Measurements from ENCODE around the gene OOSP4B. TPM values are rescaled to one million over a fixed set of nuclear protein-coding genes. Genes with fewer than 3 reads are reported as not detected.
A peak's percentile ranks its signal among the peaks of the same experiment; 100 is the strongest.
"Not testable (repeated sequence)": the region's sequence is repeated elsewhere in the genome, so short reads cannot be mapped to it uniquely, and the experiment has no call there.

Gene OOSP4B
- not detected for polyA plus RNA-seq

DNA sequence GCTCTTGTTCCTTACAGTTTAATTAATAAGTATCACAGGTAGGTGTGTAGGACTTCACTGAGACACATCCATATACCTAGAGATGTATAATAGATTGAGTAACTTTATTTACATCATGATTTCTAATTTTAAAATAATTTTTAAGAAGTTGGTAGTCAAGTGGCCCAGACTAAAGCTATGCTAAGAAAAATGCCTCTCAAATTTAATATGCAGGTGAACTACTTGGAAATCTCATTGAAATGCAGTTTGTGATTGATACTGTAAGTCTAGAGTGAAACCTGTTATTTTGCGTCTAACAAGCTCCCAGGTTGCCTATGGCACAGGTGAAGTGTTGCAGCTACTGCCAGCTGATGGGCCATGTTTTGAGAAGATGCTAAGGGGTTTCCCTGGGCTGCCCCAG is at the start of gene OOSP4B:
OOSP4B (plus strand) TSS at position 301 of the 400 bp plus-strand sequence.
- no peak within 1 kb of the TSS for H3K4me3 Mint-ChIP-seq
- H3K36me3 Mint-ChIP-seq, result no peaks in the 10 kb centered on the region
- H3K9me3 Mint-ChIP-seq, result no peaks in the 10 kb centered on the region
- H3K4me1 Mint-ChIP-seq, result no peaks in the 10 kb centered on the region
- H3K27me3 Mint-ChIP-seq, result peaks cover 6% of the 10 kb centered on the region
- no peak within 1 kb of the TSS for H3K27ac Mint-ChIP-seq

DNA sequence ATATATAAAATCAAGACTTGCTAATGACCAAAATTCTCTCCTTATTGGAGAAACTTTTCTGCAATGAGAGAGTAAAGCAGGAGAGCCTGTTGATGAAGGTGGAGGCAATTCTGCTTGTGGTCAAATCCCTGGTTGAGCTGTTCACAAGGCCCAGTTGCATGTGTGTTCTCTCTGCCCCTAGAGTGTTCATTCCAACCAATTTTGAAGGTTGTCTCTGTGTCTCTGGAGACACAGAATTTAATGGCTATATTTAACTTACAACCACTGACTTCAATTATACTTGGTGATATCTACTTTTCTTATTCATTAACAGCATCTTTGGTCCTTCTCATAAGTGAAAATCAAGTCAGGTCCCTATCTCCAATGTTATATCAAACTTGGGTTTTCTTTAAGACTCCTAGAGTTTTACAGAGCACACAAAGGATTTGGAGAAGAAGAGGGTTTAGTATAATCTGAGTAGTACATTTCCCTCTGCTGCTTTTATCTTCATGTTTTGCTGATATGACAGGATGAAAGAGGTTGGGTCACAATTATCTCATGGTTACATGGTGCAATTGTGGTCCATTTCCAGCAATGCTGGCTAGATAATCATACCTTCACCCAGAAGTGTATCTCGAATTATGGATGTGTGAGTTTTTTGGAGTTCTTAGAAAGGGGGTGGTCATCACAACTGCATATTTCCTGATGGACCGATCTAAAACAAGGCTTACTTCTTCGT is 49.1 kb upstream of the OOSP4B start:
- H3K36me3 Mint-ChIP-seq, result no peaks in the 10 kb centered on the region
- no peaks in the 10 kb centered on the region for H3K4me1 Mint-ChIP-seq
- no peak overlapping the region for H3K27ac Mint-ChIP-seq
- no peak overlapping the region for H3K4me3 Mint-ChIP-seq
- peaks cover 2% of the 10 kb centered on the region for H3K27me3 Mint-ChIP-seq
- no peaks in the 10 kb centered on the region for H3K9me3 Mint-ChIP-seq

DNA sequence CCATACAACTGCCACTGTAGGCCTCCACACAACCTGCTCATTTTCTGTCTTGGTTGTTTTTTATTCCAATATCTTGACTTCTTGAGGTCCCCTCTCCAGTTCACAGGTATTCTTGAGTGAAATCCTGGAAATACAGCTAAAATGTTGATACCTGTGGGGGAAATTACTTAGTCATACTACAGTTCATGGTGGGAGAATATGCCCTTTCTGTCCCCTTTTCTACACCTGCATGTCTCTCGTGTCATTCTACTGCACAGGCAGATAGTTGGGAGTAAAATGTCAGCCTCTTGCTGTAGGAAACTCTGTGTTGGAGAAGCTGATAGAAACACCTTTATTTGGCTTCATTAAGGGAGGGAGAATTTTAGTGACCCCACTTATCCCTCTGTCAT is 48.6 kb upstream of the OOSP4B start:
- Mint-ChIP-seq H3K36me3 (no peaks in the 10 kb centered on the region), H3K4me1 (no peaks in the 10 kb centered on the region), H3K27ac (no peak overlapping the region), H3K9me3 (no peaks in the 10 kb centered on the region), H3K4me3 (no peak overlapping the region), H3K27me3 (peaks cover 2% of the 10 kb centered on the region)

DNA sequence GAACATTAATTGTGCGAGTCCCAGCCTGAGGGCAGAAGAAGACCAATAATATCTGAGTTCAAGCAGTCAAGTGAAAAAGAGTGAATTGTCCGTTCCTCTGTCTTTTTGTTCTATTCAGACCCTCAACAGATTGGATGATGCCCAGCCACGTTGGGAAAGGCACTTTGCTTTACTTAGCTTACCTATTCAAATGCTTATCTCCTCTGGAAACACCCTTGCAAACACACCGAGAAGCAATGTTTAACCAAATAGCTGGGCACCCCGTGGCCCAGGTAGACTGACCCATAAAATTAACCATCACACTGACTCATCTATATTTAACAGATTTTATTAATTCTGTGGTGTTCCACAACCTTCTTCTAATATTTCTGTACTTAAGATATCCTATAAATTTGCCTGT is 43.9 kb upstream of the OOSP4B start:
- H3K4me1 Mint-ChIP-seq, result no peaks in the 10 kb centered on the region
- no peak overlapping the region for H3K4me3 Mint-ChIP-seq
- H3K9me3 Mint-ChIP-seq, result no peaks in the 10 kb centered on the region
- no peak overlapping the region for H3K27ac Mint-ChIP-seq
- H3K27me3 Mint-ChIP-seq, result peaks cover 2% of the 10 kb centered on the region
- no peaks in the 10 kb centered on the region for H3K36me3 Mint-ChIP-seq

DNA sequence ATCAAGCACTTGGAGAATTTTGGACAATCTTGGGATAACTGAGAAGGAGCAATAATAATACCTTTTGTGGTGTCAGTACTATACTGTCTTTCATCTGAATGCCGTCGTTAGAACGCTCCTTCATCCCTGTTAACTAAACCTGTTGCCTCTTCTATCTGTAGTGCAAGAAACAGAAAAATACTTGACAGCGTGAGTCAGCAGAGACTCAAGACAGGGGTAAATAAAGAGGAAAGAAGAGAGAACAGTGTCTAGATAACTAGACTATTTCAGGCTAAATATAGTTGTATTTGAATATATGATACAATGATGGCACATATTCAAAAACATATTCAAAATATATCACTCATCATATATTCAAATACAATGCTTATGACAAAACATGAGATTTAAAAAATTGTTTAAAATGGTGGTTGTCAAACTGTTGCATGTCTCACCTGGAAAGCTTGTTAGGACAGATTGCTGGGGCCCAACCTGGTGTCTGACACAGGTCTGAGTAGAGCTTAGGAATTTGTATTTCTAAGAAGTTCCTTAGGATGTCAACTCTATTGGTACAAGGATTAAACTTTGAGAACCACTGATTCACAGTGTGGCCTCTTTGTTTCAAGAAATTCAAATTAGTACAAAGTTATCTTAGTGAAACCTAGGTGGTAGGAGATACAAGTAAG is 35.7 kb upstream of the OOSP4B start:
- Mint-ChIP-seq H3K27me3 (no peaks in the 10 kb centered on the region), H3K36me3 (no peaks in the 10 kb centered on the region), H3K4me1 (no peaks in the 10 kb centered on the region), H3K27ac (no peak overlapping the region), H3K4me3 (no peak overlapping the region), H3K9me3 (peaks cover 0 to 4% (median 0%) of the 10 kb centered on the region in 3 donors)

DNA sequence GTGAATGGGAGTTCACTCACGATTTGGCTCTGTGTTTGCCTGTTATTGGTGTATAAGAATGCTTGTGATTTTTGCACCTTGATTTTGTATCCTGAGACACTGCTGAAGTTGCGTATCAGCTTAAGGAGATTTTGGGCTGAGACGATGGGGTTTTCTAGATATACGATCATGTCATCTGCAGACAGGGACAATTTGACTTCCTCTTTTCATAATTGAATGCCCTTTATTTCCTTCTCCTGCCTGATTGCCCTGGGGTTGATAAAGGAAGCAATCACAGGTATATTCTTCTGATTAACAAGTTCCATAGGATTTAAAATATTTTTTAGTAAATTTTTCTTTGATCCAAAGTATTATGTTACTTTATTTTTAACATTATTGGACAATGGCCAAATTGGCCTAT is 34.9 kb upstream of the OOSP4B start:
- H3K4me1 Mint-ChIP-seq, H3K36me3 Mint-ChIP-seq, H3K4me3 Mint-ChIP-seq: not testable (repeated sequence)

DNA sequence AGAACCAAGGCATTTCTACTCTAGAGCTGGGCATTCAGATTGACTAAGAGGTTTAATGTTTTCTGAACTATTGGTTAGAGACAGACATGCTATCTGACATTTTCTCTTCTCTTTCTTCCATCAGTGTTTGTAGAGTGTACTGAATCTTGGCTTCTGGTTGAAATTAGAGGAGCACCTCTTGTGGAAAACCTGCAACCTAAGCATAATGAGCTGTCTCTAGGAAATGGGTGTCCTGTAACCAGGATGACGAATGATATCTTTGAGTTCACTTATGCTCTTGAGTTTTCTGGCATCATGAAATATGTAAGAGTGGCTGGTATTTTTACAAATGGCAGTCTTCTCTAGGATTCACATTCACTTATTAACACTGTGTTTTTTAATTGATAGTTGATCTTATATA is 33.8 kb upstream of the OOSP4B start:
- H3K27me3 Mint-ChIP-seq, result peaks cover 1% of the 10 kb centered on the region
- H3K9me3 Mint-ChIP-seq, result peaks cover 0 to 7% (median 0%) of the 10 kb centered on the region in 3 donors
- no peaks in the 10 kb centered on the region for H3K36me3 Mint-ChIP-seq
- no peak overlapping the region for H3K4me3 Mint-ChIP-seq
- H3K4me1 Mint-ChIP-seq, result no peaks in the 10 kb centered on the region
- no peak overlapping the region for H3K27ac Mint-ChIP-seq

More for the DNA sequence above, 34.9 kb upstream of the OOSP4B start:
- H3K27ac Mint-ChIP-seq, H3K27me3 Mint-ChIP-seq, H3K9me3 Mint-ChIP-seq: not testable (repeated sequence)

DNA sequence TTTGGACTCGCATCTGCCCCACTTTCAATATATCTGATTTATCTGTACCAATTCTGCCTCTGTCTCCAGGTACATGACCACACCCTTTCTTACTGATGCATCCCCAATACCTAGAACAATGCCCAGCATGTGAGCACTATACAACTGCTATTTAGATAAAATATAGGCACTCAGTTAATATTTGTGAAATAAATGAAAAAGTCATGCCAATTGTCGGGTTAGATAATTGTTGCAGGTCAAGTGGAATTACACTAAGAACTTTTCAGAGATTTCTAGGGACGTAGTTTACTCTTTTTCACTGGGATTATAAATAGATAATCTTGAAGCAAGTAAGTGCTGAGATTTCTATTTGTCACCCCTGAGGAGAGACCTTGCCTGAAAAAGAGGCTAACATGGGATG is 32.6 kb upstream of the OOSP4B start:
- Mint-ChIP-seq H3K4me3 (no peak overlapping the region), H3K9me3 (peaks cover 0 to 6% (median 3%) of the 10 kb centered on the region in 3 donors), H3K36me3 (no peaks in the 10 kb centered on the region), H3K4me1 (no peaks in the 10 kb centered on the region), H3K27ac (no peak overlapping the region), H3K27me3 (peaks cover 1% of the 10 kb centered on the region)

DNA sequence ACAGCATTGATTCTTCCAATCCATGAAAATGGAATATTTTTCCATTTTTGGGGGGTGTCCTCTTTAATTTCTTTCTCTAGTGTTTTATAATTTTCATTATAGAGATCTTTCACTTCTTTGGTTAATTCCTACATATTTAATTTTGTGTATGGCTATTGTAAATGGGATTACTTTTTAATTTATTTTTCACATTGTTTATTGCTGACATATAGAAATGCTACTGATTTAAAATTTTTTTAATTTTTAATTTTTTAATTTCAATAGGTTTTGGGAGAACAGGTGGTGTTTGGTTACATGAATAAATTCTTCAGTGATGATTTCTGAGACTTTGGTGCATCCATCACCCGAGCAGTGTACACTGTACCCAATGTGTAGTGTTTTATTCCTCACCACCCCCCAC is 26.6 kb upstream of the OOSP4B start:
- Mint-ChIP-seq H3K4me3 (peak overlapping the region in 1 of 4 donors; percentile 18), H3K27me3 (peaks cover 3% of the 10 kb centered on the region), H3K4me1 (no peaks in the 10 kb centered on the region), H3K36me3 (no peaks in the 10 kb centered on the region), H3K27ac (no peak overlapping the region), H3K9me3 (peaks cover 4 to 25% (median 9%) of the 10 kb centered on the region in 3 donors)

DNA sequence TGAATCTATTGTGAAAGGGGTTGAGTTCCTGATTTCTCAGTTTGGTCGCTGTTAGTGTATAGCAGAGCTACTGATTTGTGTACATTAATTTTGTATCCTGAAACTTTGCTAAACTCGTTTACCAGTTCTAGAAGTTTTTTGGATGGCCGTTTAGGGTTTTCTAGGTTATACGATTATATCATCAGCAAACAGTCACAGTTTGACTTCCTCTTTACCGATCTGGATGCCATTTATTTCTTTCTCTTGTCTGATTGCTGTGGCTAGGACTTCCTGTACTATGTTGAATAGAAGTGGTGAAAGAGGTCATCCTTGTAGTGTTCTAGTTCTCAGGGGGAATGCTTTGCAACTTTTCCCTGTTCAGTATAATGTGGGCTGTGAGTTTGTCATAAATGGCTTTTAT is 24.6 kb upstream of the OOSP4B start:
- H3K27ac Mint-ChIP-seq, result peak overlapping the region in 1 of 3 donors; percentile 24
- no peaks in the 10 kb centered on the region for H3K4me1 Mint-ChIP-seq
- H3K27me3 Mint-ChIP-seq, result peaks cover 2% of the 10 kb centered on the region
- H3K9me3 Mint-ChIP-seq, result peaks cover 4 to 25% (median 7%) of the 10 kb centered on the region in 3 donors
- H3K36me3 Mint-ChIP-seq, result no peaks in the 10 kb centered on the region
- H3K4me3 Mint-ChIP-seq, result no peak overlapping the region

DNA sequence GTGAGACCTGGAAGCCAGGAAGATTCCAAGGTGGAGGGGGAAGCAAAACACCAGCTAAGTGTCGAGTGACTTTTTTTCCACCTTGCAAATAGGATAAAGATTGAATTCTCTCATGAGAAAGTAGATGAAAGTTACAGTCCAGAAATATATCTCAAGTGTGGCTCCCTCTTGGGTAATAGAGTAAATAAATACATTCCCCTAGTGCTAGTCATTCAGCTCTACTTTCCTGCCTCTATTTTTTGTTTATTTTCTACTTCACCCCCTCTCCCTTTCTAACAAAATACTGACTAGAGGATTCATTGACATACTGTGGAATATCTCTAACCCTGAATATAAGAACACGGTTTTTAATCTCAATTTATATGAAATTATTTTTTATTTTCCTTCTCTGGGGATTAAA is 19.2 kb upstream of the OOSP4B start:
- Mint-ChIP-seq H3K27ac (no peak overlapping the region), H3K27me3 (peaks cover 12% of the 10 kb centered on the region), H3K9me3 (peaks cover 0 to under 1% (median 0%) of the 10 kb centered on the region in 3 donors), H3K4me1 (no peaks in the 10 kb centered on the region), H3K4me3 (no peak overlapping the region), H3K36me3 (no peaks in the 10 kb centered on the region)

DNA sequence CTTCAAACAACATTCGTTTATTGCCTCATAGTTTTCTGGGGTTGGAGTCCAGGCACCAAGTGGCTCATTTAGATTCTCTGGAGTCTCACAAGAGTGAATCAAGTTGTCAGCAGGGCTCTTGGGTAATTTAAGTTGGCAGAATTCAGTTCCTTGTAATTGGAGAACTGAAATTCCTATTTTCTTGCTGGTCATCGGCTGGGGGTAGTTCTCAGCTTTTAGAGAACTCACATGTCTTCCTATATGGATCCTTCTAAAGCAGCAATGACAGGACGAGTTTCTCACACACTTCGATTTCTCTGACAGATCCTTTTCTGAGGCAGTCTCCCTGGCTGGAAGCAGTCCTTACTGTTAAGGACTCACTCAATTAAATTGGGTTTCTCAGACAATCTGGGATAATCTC is 17.3 kb upstream of the OOSP4B start:
- H3K4me1 Mint-ChIP-seq, result no peaks in the 10 kb centered on the region
- H3K27me3 Mint-ChIP-seq, result peaks cover 10% of the 10 kb centered on the region
- H3K27ac Mint-ChIP-seq, result no peak overlapping the region
- H3K9me3 Mint-ChIP-seq, result no peaks in the 10 kb centered on the region
- H3K36me3 Mint-ChIP-seq, result no peaks in the 10 kb centered on the region
- no peak overlapping the region for H3K4me3 Mint-ChIP-seq

DNA sequence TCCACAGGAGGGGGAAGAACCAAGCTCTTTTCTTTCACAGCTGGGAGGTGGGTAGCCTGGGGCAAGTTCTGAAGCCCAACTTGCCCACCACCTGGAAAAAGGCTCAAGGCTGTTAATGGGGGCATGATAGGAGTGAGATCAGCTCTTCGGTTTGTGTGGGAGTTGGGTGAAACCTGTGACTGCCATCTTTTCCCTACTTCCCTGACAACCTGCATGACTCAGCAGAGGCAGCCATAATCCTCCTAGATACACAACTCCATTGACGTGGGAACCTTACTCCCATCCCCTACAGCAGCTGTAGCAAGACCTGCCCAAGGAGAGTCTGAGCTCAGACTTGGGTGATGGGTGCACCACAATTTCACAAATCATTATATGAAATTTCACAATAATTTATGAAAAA is 13.3 kb upstream of the OOSP4B start:
- Mint-ChIP-seq H3K27me3 (peaks cover 6% of the 10 kb centered on the region), H3K9me3 (no peaks in the 10 kb centered on the region), H3K4me3 (no peak overlapping the region), H3K36me3 (no peaks in the 10 kb centered on the region), H3K4me1 (no peaks in the 10 kb centered on the region), H3K27ac (peak overlapping the region in 1 of 3 donors; percentile 37)

DNA sequence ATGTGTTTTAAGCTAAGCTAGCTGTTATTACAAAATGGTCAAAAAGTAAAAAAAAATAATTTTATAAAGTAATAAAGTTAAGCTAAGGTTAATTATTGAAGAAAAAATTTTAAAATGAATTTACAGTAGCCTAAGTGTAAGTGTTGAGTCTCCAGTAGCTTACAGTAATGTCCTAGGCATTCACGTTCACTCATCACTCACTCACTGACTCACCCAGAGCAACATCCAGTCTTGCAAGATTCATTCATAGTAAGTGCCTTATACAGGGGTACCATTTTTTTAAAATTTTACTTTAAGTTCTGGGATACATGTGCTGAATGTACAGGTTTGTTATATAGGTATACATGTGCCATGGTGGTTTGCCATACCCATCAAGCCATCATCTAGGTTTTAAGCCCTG is 11.6 kb upstream of the OOSP4B start:
- no peak overlapping the region for H3K4me3 Mint-ChIP-seq
- H3K27ac Mint-ChIP-seq, result no peak overlapping the region
- peaks cover 1% of the 10 kb centered on the region for H3K27me3 Mint-ChIP-seq
- no peaks in the 10 kb centered on the region for H3K36me3 Mint-ChIP-seq
- peaks cover 0 to 2% (median 0%) of the 10 kb centered on the region in 3 donors for H3K9me3 Mint-ChIP-seq
- no peaks in the 10 kb centered on the region for H3K4me1 Mint-ChIP-seq

DNA sequence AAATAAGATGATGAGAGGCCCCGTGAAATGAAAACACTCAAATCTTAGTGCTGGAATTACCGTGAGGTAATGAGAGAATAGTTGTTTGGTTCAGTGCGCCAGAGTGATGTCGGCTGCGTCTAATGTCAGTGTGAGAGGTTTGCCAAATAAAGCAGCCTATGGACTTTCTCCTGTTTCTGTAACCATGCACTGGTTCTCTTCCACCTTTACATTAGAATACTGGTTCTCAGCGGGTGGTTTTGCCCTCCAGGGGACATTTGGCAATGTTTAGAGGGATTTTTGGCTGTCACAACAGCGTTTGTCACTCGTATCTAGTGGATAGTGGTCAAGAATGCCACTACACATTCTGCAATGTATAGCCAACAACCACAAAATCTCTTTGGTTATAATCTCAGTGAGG is 1.1 kb downstream of the OOSP4B start:
- Mint-ChIP-seq H3K4me3 (no peak overlapping the region), H3K27me3 (peaks cover 4% of the 10 kb centered on the region), H3K27ac (no peak overlapping the region), H3K9me3 (no peaks in the 10 kb centered on the region), H3K36me3 (no peaks in the 10 kb centered on the region), H3K4me1 (no peaks in the 10 kb centered on the region)

DNA sequence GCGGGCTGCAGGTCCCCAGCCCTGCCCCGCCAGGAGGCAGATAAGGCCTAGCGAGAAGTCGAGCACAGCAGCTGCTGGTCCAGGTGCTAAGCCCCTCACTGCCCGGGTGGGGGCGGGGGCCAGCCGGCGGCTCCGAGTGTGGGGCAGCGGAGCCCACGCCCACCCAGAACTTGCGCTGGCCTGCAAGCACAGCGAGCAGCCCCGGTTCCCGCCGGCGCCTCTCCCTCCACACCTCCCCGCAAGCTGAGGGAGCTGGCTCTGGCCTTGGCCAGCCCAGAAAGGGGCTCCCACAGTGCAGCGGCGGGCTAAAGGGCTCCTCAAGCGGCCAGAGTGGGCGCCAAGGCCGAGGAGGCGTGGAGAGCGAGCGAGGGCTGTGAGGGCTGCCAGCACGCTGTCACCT is 3.4 kb downstream of the OOSP4B start:
- H3K9me3 Mint-ChIP-seq, H3K27ac Mint-ChIP-seq, H3K4me1 Mint-ChIP-seq, H3K36me3 Mint-ChIP-seq, H3K27me3 Mint-ChIP-seq, H3K4me3 Mint-ChIP-seq: not testable (repeated sequence)

Measured in IgD-negative memory B cell (primary cell).